Sigmoid colon (tissue), 4 donors: ENCODE data around the gene MRAP2.
"Not testable (repeated sequence)": the region's sequence is repeated elsewhere in the genome, so short reads cannot be mapped to it uniquely, and the experiment has no call there.

ENCODE experiments used
- EP300 ChIP-seq, 4 donors: sonication (generic); formaldehyde crosslinking; IDR thresholded peaks; one replicate each; pipeline ENCODE4 v1.6.1; 2017; ENCODE audit warnings: antibody characterized with exemption in 4 of 4
- POLR2AphosphoS5 ChIP-seq, 4 donors: sonication (generic); formaldehyde crosslinking; IDR thresholded peaks; one replicate each; pipeline ENCODE4 v1.6.1; 2017; ENCODE audit warnings: antibody characterized with exemption in 4 of 4
- TF ChIP-seq, protein P1 (sequence below), 4 experiments: fragments of 450-650 bp in 3 of 4; fragments of 200-600 bp in 1 of 4; IDR thresholded peaks; one replicate each; pipeline ENCODE4 v1.5.1; 2016 to 2019; ENCODE audit warnings: antibody characterized with exemption in 4 of 4, mild to moderate bottlenecking in 3 of 4, moderate library complexity in 2 of 4

GRCh38 chr6:84084705-84085104 lies 51.1 kb downstream of the MRAP2 start:
- TF ChIP-seq, protein P1, sequence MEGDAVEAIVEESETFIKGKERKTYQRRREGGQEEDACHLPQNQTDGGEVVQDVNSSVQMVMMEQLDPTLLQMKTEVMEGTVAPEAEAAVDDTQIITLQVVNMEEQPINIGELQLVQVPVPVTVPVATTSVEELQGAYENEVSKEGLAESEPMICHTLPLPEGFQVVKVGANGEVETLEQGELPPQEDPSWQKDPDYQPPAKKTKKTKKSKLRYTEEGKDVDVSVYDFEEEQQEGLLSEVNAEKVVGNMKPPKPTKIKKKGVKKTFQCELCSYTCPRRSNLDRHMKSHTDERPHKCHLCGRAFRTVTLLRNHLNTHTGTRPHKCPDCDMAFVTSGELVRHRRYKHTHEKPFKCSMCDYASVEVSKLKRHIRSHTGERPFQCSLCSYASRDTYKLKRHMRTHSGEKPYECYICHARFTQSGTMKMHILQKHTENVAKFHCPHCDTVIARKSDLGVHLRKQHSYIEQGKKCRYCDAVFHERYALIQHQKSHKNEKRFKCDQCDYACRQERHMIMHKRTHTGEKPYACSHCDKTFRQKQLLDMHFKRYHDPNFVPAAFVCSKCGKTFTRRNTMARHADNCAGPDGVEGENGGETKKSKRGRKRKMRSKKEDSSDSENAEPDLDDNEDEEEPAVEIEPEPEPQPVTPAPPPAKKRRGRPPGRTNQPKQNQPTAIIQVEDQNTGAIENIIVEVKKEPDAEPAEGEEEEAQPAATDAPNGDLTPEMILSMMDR (IDR thresholded peaks at IDR 0.05) = not testable (repeated sequence)
- TF ChIP-seq EP300, POLR2AphosphoS5 (IDR thresholded peaks at IDR 0.05): not testable (repeated sequence)
